Activated CD4-positive, alpha-beta T cell treated with anti-CD3 and anti-CD28 coated beads, Interleukin-2, amount 10 ng/mL, durations not matched to agents 7 days and 5 days (primary cell): ENCODE measurements around the gene BLOC1S2. TPM values are rescaled to one million over a fixed set of nuclear protein-coding genes. Genes with fewer than 3 reads are reported as not detected.
"Not testable (repeated sequence)": the region's sequence is repeated elsewhere in the genome, so short reads cannot be mapped to it uniquely, and the experiment has no call there.

Experiments used
- CTCF ChIA-PET: fragments of 350-600 bp; sonication (Branson Sonifier 250); formaldehyde crosslinking; loops from one replicate; lab custom pipeline; 2021; ENCODE audit warnings: antibody characterized with exemption; lab: Charles Lee
- POLR2A ChIA-PET: fragments of 350-600 bp; sonication (Branson Sonifier 250); formaldehyde crosslinking; loops from one replicate; lab custom pipeline; 2021; ENCODE audit warnings: antibody characterized with exemption; lab: Charles Lee
- DNase-seq: peaks from one replicate; pipeline ENCODE4 v3.0.0-alpha.2; 2020
- H3K27ac Mint-ChIP-seq: one replicate; pipeline ENCODE4 v1.8.0; 2021; ENCODE audit warnings: mild to moderate bottlenecking, moderate library complexity, mixed read lengths
- H3K27me3 Mint-ChIP-seq: one replicate; pipeline ENCODE4 v1.8.0; 2021; ENCODE audit warnings: mixed read lengths
- H3K36me3 Mint-ChIP-seq: one replicate; pipeline ENCODE4 v1.8.0; 2021; ENCODE audit warnings: low read depth, mixed read lengths
- H3K4me1 Mint-ChIP-seq: one replicate; pipeline ENCODE4 v1.8.0; 2021; ENCODE audit warnings: mixed read lengths
- H3K4me3 Mint-ChIP-seq: one replicate; pipeline ENCODE4 v1.8.0; 2021; ENCODE audit warnings: mild to moderate bottlenecking, moderate library complexity, mixed read lengths
- H3K9me3 Mint-ChIP-seq: one replicate; pipeline ENCODE4 v1.8.0; 2021; ENCODE audit warnings: mixed read lengths
- total RNA-seq, 2 experiments: library from RNA; stranded (reverse); gene quantifications; one replicate each; pipeline ENCODE4 v1.2.3, GENCODE V29; 2021

BLOC1S2 gene
- total RNA-seq, 2 experiments from 2014 or later: 42.1 to 46.9 TPM

DNA sequence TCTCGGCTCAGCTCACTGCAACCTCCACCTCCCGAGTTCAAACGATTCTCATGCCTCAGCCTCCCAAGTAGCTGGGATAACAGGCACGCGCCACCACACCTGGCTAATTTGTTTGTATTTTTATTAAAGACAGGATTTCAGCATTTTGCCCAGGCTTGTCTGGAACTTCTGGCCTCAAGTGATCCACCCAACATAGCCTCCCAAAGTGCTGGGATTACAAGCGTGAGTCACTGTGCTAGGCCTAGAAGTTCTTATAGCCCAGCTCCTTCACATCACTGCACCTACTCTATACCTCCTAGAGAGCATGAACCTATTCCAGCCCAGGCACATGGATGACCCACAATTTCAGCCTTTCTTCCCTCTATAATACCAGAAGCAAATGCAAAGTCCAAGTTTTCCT, 1.3 kb upstream of the BLOC1S2 start:
- H3K9me3 Mint-ChIP-seq: no peaks in the 10 kb centered on the region
- ChIA-PET CTCF (interaction anchor here (1.6 kb wide), 1 partner anchor 10 kb away, joined by 3 read pairs; no protein-coding TSS in a partner anchor), POLR2A (no interaction called here)
- peaks cover 12% of the 10 kb centered on the region for H3K27me3 Mint-ChIP-seq
- H3K4me3 Mint-ChIP-seq: peak overlapping the region; percentile 33
- H3K36me3 Mint-ChIP-seq: peaks cover 13% of the 10 kb centered on the region
- H3K27ac Mint-ChIP-seq: no peak overlapping the region
- no peak for DNase-seq
- H3K4me1 Mint-ChIP-seq: peaks cover 38% of the 10 kb centered on the region

DNA sequence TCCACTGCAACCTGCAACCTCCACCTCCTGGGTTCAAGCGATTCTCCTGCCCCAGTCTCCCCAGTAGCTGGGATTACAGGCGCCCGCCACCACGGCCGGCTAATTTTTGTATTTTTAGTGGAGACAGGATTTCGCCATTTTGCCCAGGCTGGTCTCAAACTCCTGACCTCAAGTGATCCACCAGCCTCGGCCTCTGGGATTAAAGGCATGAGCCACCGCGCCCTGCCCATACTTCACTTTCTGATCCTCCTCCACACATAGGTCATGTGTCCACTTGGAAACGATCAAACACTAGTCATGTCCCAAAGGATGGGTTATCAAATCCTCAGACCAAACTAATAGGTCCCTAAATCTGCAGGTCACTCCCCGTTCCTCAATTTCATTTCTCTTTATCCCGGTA, 1.2 kb downstream of the BLOC1S2 start:
- H3K27me3 Mint-ChIP-seq, H3K9me3 Mint-ChIP-seq, POLR2A ChIA-PET, DNase-seq: not testable (repeated sequence)
- CTCF ChIA-PET: interaction anchor here (0.6 to 1.2 kb wide), 3 partner anchors 13 to 42 kb away, joined by 3 read pairs; no protein-coding TSS in a partner anchor
- H3K4me3 Mint-ChIP-seq: peak overlapping the region; percentile 99
- peaks cover 43% of the 10 kb centered on the region for H3K4me1 Mint-ChIP-seq
- peaks cover 15% of the 10 kb centered on the region for H3K36me3 Mint-ChIP-seq
- H3K27ac Mint-ChIP-seq: peak overlapping the region; percentile 98

DNA sequence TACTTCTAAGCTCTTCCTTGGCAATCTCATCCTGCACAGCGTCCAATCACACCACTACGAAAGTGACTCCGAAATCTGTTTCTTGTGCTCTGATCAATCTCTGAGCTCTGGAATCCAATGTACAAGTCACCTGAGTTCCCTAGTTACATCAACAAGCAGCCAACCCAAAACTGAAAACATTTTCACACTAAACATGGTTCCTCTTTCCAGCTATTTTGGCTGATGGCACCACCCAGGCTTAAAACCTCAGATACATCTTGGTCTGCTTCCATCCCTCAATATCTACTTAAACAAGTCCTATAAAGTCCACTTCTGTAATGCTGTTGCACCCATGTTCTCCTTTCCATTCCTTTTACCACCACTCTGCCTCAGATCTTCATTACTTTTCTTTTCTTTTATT, 3.6 kb downstream of the BLOC1S2 start:
- H3K27me3 Mint-ChIP-seq: no peaks in the 10 kb centered on the region
- no peak overlapping the region for H3K27ac Mint-ChIP-seq
- peaks cover 27% of the 10 kb centered on the region for H3K36me3 Mint-ChIP-seq
- ChIA-PET POLR2A (no interaction called here), CTCF (interaction anchor here (1.0 kb wide), 1 partner anchor 9 kb away, joined by 3 read pairs; no protein-coding TSS in a partner anchor)
- peaks cover 38% of the 10 kb centered on the region for H3K4me1 Mint-ChIP-seq
- no peak for DNase-seq
- H3K4me3 Mint-ChIP-seq: no peak overlapping the region
- H3K9me3 Mint-ChIP-seq: no peaks in the 10 kb centered on the region

DNA sequence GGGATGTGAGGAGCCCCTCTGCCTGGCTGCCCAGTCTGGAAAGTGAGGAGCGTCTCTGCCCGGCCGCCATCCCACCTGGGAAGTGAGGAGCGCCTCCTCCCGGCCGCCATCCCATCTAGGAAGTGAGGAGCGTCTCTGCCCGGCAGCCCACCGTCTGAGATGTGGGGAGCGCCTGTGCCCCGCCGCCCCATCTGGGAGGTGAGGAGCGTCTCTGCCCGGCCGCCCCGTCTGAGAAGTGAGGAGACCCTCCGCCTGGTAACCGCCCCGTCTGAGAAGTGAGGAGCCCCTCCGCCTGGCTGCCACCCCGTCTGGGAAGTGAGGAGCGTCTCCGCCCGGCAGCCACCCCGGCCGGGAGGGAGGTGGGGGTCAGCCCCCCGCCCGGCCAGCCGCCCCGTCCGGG, 9.5 kb downstream of the BLOC1S2 start:
- H3K36me3 Mint-ChIP-seq: peaks cover 29% of the 10 kb centered on the region
- H3K27ac Mint-ChIP-seq, POLR2A ChIA-PET, H3K9me3 Mint-ChIP-seq, H3K27me3 Mint-ChIP-seq, DNase-seq, H3K4me3 Mint-ChIP-seq, CTCF ChIA-PET, H3K4me1 Mint-ChIP-seq: not testable (repeated sequence)

DNA sequence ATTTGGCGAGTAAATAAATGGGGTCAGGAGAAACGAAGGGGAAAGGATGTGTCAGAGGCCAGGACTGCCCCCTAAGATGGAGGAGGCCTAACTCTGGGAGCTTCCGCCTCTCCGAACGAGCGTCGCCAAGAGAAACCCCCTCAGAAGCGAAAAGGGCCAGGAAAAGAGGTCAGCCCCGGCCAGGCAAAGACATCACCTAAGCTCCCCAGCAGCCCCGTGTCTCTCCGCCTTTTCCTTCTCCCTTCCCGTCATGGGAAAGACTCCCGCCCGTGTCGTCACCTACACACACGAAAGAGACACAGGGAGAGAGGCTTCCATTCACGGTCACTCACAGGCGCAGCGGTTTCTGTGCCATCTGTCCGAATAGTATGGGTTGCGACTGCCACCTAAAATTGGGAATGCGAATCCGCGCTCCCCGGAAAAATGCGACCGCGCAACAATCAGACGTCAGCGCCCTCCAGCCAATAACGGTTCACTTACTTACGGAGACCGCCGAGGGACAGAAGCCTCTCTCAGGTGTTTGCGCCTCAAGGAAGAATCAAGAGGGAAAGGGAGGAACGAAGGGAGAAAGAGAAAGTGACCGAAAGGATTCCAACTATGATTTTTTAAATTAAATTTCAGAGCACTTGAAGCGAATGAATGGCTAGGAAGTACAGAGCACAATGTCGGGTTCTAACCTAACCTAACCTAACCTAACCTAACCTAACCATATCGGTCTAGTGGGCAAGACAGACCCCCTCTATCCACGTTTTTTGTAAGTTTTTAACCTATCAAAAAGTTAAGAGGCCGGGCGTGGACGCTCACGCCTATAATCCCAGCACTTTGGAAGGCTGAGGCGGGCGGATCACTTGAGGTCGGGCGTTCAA, 19.0 kb downstream of the BLOC1S2 start, which contains the start of gene CWF19L1:
TSS of gene CWF19L1 (minus strand) at position 400 of the 866 bp plus-strand sequence. CDS start at position 355, 45 bp downstream.
- peaks cover 22% of the 10 kb centered on the region for H3K4me1 Mint-ChIP-seq
- H3K9me3 Mint-ChIP-seq: no peaks in the 10 kb centered on the region
- peak; percentile 80 for DNase-seq
- H3K36me3 Mint-ChIP-seq: peaks cover 5% of the 10 kb centered on the region
- POLR2A ChIA-PET: no interaction called here
- H3K4me3 Mint-ChIP-seq: peak within 1 kb of the TSS; percentile 100
- H3K27ac Mint-ChIP-seq: peak within 1 kb of the TSS; percentile 100
- H3K27me3 Mint-ChIP-seq: no peaks in the 10 kb centered on the region
- CTCF ChIA-PET: interaction anchor here (0.6 kb wide), 1 partner anchor 346 kb away, joined by 4 read pairs; no protein-coding TSS in a partner anchor

DNA sequence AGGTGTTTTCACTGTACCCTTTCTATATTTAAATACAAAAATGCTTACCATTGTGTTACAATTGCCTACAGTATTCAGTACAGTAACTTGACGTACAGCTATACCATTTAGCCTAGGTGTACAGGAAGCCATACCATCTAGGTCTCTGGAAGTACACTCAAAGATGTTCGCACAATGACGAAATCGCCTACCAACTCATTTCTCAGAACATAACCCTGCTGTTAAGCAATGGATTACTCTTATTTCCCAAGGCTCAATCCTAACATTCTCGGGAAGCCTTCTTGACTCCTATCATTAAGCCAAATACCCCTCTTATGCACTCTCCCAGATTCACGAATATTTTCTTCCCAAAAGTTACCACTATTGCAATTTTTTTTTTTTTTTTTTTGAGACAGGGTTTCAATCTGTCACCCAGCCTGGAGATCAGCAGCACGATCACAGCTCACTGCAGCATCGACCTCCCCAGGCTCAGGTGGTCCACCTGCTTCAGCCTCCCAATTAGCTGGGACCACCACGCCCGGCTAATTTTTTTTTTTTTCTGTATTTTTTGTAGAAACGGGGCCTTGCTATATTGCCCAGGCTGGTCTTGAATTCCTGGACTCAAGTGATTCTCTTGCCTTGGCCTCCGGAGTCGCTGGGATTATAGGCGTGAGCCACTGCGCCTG, 20.5 kb downstream of the BLOC1S2 start:
- Mint-ChIP-seq H3K36me3 (peaks cover 14% of the 10 kb centered on the region), H3K4me1 (peaks cover 27% of the 10 kb centered on the region), H3K27ac (peak overlapping the region; percentile 65), H3K9me3 (no peaks in the 10 kb centered on the region), H3K27me3 (no peaks in the 10 kb centered on the region), H3K4me3 (peak overlapping the region; percentile 100)
- DNase-seq: no peak
- POLR2A ChIA-PET: no interaction called here
- CTCF ChIA-PET: interaction anchor here (0.7 kb wide), 2 partner anchors 20 to 117 kb away, joined by 3 read pairs; no protein-coding TSS in a partner anchor

DNA sequence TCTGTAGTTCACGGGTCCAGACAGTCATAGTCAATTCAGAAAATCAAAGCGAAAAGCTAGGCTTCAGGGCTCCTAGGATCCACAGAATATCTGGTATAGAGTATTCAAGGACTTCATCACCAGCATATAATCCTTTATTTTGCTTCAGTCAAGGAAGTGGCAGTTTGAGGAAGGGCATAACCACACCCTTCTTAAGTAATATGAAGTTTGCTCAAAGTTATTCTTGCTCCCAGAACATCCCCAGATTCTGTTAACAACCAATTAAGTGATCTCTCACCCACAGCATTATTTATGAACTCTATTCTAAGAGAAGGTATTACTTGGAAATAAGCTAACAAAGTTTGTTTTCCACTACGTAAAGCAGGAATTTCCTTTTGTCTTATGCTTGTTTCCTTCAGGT, 32.3 kb downstream of the BLOC1S2 start:
- POLR2A ChIA-PET: no interaction called here
- H3K4me1 Mint-ChIP-seq: no peaks in the 10 kb centered on the region

DNA sequence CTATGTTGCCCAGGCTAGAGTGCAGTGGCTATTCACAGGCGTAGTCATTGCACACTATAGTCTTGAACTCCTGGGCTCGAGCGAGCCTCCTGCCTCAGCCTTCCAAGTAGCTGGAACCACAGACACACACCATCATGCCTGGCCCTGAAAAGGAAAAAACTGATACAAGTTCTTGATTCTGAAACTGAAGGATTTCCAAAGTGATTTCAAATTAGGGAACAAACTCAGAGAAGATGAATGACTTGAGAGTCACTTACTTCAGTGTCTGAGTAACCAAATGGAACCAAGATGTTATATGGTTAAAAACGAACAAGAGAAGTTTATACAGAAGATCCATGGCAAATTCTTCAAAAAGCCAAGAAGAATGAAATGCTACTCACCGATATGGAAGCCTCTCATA, 33.4 kb downstream of the BLOC1S2 start:
- H3K36me3 Mint-ChIP-seq: peaks cover 58% of the 10 kb centered on the region
- ChIA-PET CTCF (interaction anchor here (0.6 to 1.1 kb wide), 2 partner anchors 82 to 283 kb away, joined by 3 to 4 read pairs; partner anchors contain the start of gene HIF1AN), POLR2A (no interaction called here)

More for the DNA sequence above, 32.3 kb downstream of the BLOC1S2 start:
- Mint-ChIP-seq H3K36me3 (peaks cover 56% of the 10 kb centered on the region), H3K27ac (no peak overlapping the region), H3K27me3 (no peaks in the 10 kb centered on the region), H3K4me3 (no peak overlapping the region), H3K9me3 (no peaks in the 10 kb centered on the region)
- CTCF ChIA-PET: interaction anchor here (1.2 kb wide), 2 partner anchors 11 to 16 kb away, joined by 3 to 4 read pairs; no protein-coding TSS in a partner anchor
- DNase-seq: no peak

DNA sequence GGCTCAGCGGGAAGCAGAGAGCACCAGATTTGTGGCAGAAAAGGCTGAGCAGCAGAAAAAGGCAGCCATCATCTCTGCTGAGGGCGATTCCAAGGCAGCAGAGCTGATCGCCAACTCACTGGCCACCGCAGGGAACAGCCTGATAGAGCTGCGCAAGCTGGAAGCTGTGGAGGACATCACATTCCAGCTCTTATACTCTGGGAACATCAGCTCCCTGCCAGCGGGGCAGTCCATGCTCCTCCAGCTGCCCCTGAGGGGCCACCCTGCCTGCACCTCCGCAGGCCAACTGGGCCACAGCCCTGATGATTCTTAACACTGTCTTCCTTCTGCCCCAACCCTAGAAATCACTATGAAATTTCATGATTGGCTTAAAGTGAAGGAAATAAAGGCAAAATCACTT, 37.7 kb downstream of the BLOC1S2 start:
- H3K4me1 Mint-ChIP-seq: no peaks in the 10 kb centered on the region
- no peak overlapping the region for H3K27ac Mint-ChIP-seq
- POLR2A ChIA-PET: no interaction called here

More for the DNA sequence above, 33.4 kb downstream of the BLOC1S2 start:
- H3K4me3 Mint-ChIP-seq: no peak overlapping the region
- no peaks in the 10 kb centered on the region for H3K27me3 Mint-ChIP-seq
- no peaks in the 10 kb centered on the region for H3K4me1 Mint-ChIP-seq
- no peaks in the 10 kb centered on the region for H3K9me3 Mint-ChIP-seq
- no peak for DNase-seq
- no peak overlapping the region for H3K27ac Mint-ChIP-seq

DNA sequence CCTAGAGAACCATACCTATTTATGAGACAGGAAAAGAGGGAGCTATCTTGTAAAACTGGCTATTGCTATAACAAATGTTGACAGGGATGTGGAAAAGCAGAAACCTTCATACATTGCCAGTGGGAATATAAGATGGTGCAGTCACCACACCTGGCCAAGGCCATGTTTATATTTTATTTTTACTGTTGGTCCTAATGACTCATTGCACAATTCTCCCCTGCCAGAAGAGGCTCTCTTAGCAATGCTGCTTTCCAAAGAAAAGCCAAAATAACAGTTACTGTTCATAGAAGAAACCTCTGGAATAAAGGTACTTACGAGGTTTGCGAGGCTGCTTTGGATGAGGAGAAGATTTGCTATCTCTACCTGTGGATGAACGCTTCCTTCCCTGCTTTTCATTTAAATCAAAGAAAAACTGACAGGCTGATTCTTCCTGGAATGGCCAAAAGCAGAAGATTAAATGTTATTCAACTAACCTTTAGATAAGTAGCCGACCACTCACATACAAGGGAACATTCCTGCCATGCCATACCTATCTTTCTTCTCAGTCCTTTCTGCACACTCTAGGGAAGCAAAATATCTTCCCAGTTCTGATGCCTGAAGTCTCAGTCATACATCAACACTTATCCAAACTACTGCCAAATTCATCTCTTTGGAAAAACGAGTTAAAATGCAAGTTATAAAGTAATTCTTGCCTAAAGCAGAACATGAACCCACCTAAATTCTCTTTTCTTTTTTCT, 40.8 kb downstream of the BLOC1S2 start:
- H3K4me3 Mint-ChIP-seq: no peak overlapping the region
- peaks cover 46% of the 10 kb centered on the region for H3K36me3 Mint-ChIP-seq
- ChIA-PET POLR2A (no interaction called here), CTCF (no interaction called here)
- no peak for DNase-seq
- no peak overlapping the region for H3K27ac Mint-ChIP-seq
- no peaks in the 10 kb centered on the region for H3K4me1 Mint-ChIP-seq
- no peaks in the 10 kb centered on the region for H3K9me3 Mint-ChIP-seq
- no peaks in the 10 kb centered on the region for H3K27me3 Mint-ChIP-seq

More for the DNA sequence above, 37.7 kb downstream of the BLOC1S2 start:
- no peak for DNase-seq
- H3K9me3 Mint-ChIP-seq: no peaks in the 10 kb centered on the region
- peaks cover 45% of the 10 kb centered on the region for H3K36me3 Mint-ChIP-seq
- no peaks in the 10 kb centered on the region for H3K27me3 Mint-ChIP-seq
- CTCF ChIA-PET: interaction anchor here (0.6 to 1.6 kb wide), 4 partner anchors 12 to 33 kb away, joined by 3 read pairs; no protein-coding TSS in a partner anchor
- no peak overlapping the region for H3K4me3 Mint-ChIP-seq

DNA sequence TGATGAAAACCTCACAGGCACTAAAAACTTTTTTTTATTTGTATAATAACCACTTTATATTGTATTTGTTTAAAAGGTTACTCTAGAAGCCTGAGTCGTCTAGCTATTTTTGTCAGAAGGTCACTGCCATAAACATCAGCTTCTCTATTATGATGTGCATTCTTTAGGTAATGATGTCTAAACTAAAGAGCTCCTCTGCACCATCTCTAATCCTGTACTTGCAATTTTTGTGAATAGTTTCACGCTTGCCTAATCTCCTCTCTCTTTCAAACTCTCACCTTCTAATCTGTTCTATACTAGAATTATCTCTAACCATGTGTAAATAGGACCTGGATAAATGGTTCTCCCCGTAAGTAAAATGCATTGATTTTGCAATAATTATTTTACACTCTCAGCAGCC, 46.6 kb downstream of the BLOC1S2 start:
- Mint-ChIP-seq H3K9me3 (no peaks in the 10 kb centered on the region), H3K27ac (no peak overlapping the region), H3K27me3 (no peaks in the 10 kb centered on the region), H3K4me3 (no peak overlapping the region), H3K36me3 (peaks cover 43% of the 10 kb centered on the region), H3K4me1 (no peaks in the 10 kb centered on the region)
- POLR2A ChIA-PET: no interaction called here
- no peak for DNase-seq
- CTCF ChIA-PET: interaction anchor here (0.5 to 1.5 kb wide), 2 partner anchors 9 to 497 kb away, joined by 3 to 4 read pairs; no protein-coding TSS in a partner anchor

DNA sequence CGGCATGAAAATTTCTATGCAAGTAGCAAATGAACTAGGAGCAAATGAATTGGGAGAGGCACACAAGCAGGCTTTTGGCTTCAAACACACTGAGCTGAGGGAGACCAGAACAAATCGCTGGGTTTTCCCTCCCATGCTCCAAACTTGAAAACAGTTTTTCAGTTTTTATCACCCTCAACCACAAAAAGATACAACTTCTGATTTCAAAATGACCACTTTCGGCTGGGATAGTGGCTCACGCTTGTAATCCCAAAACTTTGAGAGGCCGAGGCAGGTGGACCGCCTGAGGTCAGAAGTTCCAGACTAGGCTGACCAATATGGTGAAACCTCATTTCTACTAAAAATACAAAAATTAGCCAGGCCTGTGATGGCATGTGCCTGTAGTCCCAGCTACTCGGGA, 48.1 kb downstream of the BLOC1S2 start:
- Mint-ChIP-seq H3K4me1 (no peaks in the 10 kb centered on the region), H3K36me3 (peaks cover 48% of the 10 kb centered on the region), H3K9me3 (no peaks in the 10 kb centered on the region), H3K27ac (no peak overlapping the region), H3K27me3 (no peaks in the 10 kb centered on the region), H3K4me3 (no peak overlapping the region)
- DNase-seq: no peak
- CTCF ChIA-PET: interaction anchor here (1.3 to 1.4 kb wide), 4 partner anchors 12 to 25 kb away, joined by 3 to 4 read pairs (median 4); no protein-coding TSS in a partner anchor
- POLR2A ChIA-PET: interaction anchor here (0.7 kb wide), 1 partner anchor 14 kb away, joined by 3 read pairs; no protein-coding TSS in a partner anchor
